Measurements from ENCODE around the gene MSANTD7. TPM values are rescaled to one million over a fixed set of nuclear protein-coding genes. Genes with fewer than 3 reads are reported as not detected.

MSANTD7 gene
- total RNA-seq, 4 donors from 2014 or later: 11.5 to 19.8 (median 14.0) TPM

- Histone ChIP-seq H3K27me3 (no peaks in the 10 kb centered on the region), H3K9me3 (no peaks in the 10 kb centered on the region), H3K27ac (no peak overlapping the region), H3K4me1 (peaks cover 0 to 13% (median 0%) of the 10 kb centered on the region in 4 donors), H3K36me3 (no peaks in the 10 kb centered on the region), H3K4me3 (no peak overlapping the region)
- no peak for TF ChIP-seq EP300 (IDR thresholded peaks at IDR 0.05; ENCODE audit: low read depth)
- TF ChIP-seq, protein P1, sequence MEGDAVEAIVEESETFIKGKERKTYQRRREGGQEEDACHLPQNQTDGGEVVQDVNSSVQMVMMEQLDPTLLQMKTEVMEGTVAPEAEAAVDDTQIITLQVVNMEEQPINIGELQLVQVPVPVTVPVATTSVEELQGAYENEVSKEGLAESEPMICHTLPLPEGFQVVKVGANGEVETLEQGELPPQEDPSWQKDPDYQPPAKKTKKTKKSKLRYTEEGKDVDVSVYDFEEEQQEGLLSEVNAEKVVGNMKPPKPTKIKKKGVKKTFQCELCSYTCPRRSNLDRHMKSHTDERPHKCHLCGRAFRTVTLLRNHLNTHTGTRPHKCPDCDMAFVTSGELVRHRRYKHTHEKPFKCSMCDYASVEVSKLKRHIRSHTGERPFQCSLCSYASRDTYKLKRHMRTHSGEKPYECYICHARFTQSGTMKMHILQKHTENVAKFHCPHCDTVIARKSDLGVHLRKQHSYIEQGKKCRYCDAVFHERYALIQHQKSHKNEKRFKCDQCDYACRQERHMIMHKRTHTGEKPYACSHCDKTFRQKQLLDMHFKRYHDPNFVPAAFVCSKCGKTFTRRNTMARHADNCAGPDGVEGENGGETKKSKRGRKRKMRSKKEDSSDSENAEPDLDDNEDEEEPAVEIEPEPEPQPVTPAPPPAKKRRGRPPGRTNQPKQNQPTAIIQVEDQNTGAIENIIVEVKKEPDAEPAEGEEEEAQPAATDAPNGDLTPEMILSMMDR (IDR thresholded peaks at IDR 0.05): no peak
- TF ChIP-seq POLR2AphosphoS5 (IDR thresholded peaks at IDR 0.05): no peak
- TF ChIP-seq POLR2A (IDR thresholded peaks at IDR 0.05): no peak
- in situ Hi-C loops (cut with MboI; ENCODE audit: low pct_ligation_motif_present in 1 of 4, low pct_unique_long_range_greater_than_20kb in 1 of 4, low sequenced_read_pairs in 3 of 4) (loop anchor here in 3 of 4 donors (5.0 to 25.0 kb wide), 4 partner anchors 285 to 610 kb away; no protein-coding TSS in a partner anchor), intact Hi-C loops (cut with DNase I; ENCODE audit: low total_unique reads) (loop anchor here (10.0 kb wide), 2 partner anchors 277 to 317 kb away; no protein-coding TSS in a partner anchor)
- 55 to 67% methylated on average over 6 of the region's 6 CpGs for WGBS, 2 donors (ENCODE audit: low coverage in 1 of 2)
- peak; percentile 33 for DNase-seq
Observed at GRCh38 chr10:14821635-14822375, 16.3 kb upstream of the MSANTD7 start.

DNA sequence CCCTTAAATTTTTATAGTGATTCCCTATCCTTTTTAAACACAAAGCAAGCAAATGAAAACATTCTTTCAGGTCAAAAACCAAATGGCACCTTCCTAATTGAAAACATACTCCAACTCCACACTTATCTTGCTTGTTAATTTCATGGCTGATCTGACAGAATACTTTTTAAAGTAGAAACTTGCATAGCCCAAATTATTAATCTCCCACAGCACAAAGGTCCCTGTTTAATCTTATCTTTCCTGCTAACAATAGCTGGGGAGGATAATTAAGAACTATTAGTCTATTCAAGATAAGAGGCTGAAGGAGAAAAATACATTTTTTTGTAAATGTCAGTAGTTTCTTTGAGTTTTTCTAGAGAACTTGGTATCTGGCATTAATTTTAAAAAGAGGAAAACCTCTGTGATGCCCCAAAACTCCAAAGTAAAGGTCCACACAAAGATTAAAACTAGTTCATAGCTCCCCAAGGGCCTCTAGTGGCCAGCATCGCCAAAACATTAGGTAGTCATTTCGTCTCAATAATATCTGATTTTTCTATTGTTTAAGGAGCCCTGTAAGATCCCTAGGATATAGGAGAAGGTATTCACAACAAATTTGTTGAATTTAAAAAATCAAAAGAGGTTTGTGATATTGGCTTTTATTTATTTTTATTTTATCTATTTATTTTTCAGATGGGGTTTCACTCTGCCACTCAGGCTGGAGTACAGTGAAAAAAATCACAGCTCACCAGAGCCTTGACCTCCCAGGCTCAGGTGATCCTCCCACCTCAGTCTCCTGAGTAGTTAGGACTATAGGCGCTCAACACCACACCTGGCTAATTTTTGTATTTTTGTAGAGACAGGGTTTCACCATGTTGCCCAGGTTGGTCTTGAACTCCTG, 15.0 kb upstream of the MSANTD7 start:
- Histone ChIP-seq H3K27me3 (no peaks in the 10 kb centered on the region), H3K27ac (no peak overlapping the region), H3K4me3 (no peak overlapping the region), H3K36me3 (no peaks in the 10 kb centered on the region), H3K9me3 (no peaks in the 10 kb centered on the region), H3K4me1 (peaks cover 0 to 13% (median 0%) of the 10 kb centered on the region in 4 donors)
- 35 to 38% methylated on average over 3 of the region's 3 CpGs for WGBS, 2 donors (ENCODE audit: low coverage in 1 of 2)
- TF ChIP-seq POLR2A (IDR thresholded peaks at IDR 0.05): no peak
- no peak for TF ChIP-seq EP300 (IDR thresholded peaks at IDR 0.05; ENCODE audit: low read depth)
- TF ChIP-seq, protein P1 (IDR thresholded peaks at IDR 0.05): peak; percentile 58 to 70 (median 64)
- no peak for TF ChIP-seq POLR2AphosphoS5 (IDR thresholded peaks at IDR 0.05)
- in situ Hi-C loops (cut with MboI; ENCODE audit: low pct_ligation_motif_present in 1 of 4, low pct_unique_long_range_greater_than_20kb in 1 of 4, low sequenced_read_pairs in 3 of 4) (loop anchor here in 3 of 4 donors (5.0 to 25.0 kb wide), 4 partner anchors 286 to 611 kb away; no protein-coding TSS in a partner anchor), intact Hi-C loops (cut with DNase I; ENCODE audit: low total_unique reads) (loop anchor here (10.0 kb wide), 2 partner anchors 278 to 318 kb away; no protein-coding TSS in a partner anchor)
- peak; percentile 29 for DNase-seq

DNA sequence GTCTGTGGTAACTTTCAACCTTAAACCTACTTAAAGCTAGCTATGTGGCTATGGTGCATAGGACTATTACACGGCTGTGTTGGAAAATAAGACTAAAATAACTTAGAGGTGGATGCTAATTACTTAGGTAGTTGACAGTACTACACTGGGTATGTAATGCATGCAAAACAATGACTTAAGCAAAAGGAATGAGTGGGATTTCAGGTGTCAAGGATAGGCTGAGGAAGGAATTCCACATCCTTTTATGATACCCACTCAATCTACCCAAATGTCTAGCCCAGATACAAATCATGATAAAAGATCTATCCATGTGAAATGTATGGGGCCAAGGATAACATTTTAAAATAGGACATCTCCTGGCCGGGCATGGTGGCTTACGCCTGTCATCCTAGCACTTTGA, 14.1 kb upstream of the MSANTD7 start:
- intact Hi-C loops (cut with DNase I; ENCODE audit: low total_unique reads) (loop anchor here (10.0 kb wide), 2 partner anchors 279 to 319 kb away; no protein-coding TSS in a partner anchor), in situ Hi-C loops (cut with MboI; ENCODE audit: low pct_ligation_motif_present in 1 of 4, low pct_unique_long_range_greater_than_20kb in 1 of 4, low sequenced_read_pairs in 3 of 4) (loop anchor here in 3 of 4 donors (5.0 to 25.0 kb wide), 4 partner anchors 287 to 612 kb away; no protein-coding TSS in a partner anchor)
- DNase-seq: no peak
- no peak overlapping the region for H3K27ac ChIP-seq
- TF ChIP-seq, protein P1 (IDR thresholded peaks at IDR 0.05): no peak
- TF ChIP-seq POLR2A (IDR thresholded peaks at IDR 0.05): no peak
- TF ChIP-seq POLR2AphosphoS5 (IDR thresholded peaks at IDR 0.05): no peak
- TF ChIP-seq EP300 (IDR thresholded peaks at IDR 0.05; ENCODE audit: low read depth): no peak
- peaks cover 0 to 13% (median 0%) of the 10 kb centered on the region in 4 donors for H3K4me1 ChIP-seq
- no peaks in the 10 kb centered on the region for H3K36me3 ChIP-seq
- H3K27me3 ChIP-seq: no peaks in the 10 kb centered on the region
- WGBS, 2 donors (ENCODE audit: low coverage in 1 of 2): 85 to 92% methylated on average over 1 to 3 of the region's 3 CpGs
- H3K4me3 ChIP-seq: no peak overlapping the region
- no peaks in the 10 kb centered on the region for H3K9me3 ChIP-seq
